Right lobe of liver (tissue), 6 donors: ENCODE data around the gene GAB4. TPM values are rescaled to one million over a fixed set of nuclear protein-coding genes. Genes with fewer than 3 reads are reported as not detected.

Experiments used
- ATAC-seq, 4 donors: fragments of 200-7000 bp; cut with Tn5 transposase; one replicate each; pipeline ENCODE4 v1.9.1; 2020; ENCODE audit warnings: mild to moderate bottlenecking in 4 of 4, moderate library complexity in 4 of 4
- DNase-seq, 3 donors: peaks; one replicate each; pipeline ENCODE4 v3.0.0-alpha.2; 2020
- H3K27ac ChIP-seq, 3 donors: fragments of 200-600 bp; one replicate each; pipeline ENCODE4 v1.8.0; 2022
- H3K27me3 ChIP-seq, 2 donors: fragments of 200-600 bp; one replicate each; pipeline ENCODE4 v1.8.0; 2022
- H3K36me3 ChIP-seq, 4 donors: fragments of 200-600 bp; sonication (generic) in 1 of 4; one replicate each; pipeline versions ENCODE4 v1.5.1 to v1.8.0; 2017 to 2022; ENCODE audit warnings: control low read depth in 1 of 4
- H3K4me1 ChIP-seq, 4 donors: fragments of 200-600 bp; sonication (generic) in 1 of 4; one replicate each; pipeline versions ENCODE4 v1.5.1 to v1.8.0; 2017 to 2022; ENCODE audit warnings: control low read depth in 1 of 4
- H3K4me3 ChIP-seq, 3 donors: fragments of 200-600 bp; one replicate each; pipeline ENCODE4 v1.8.0; 2022
- H3K9me3 ChIP-seq, 4 donors: fragments of 200-600 bp; sonication (generic) in 1 of 4; one replicate each; pipeline versions ENCODE4 v1.5.1 to v1.8.0; 2017 to 2022; ENCODE audit warnings: control low read depth in 1 of 4
- POLR2A ChIP-seq: fragments of 450-650 bp; IDR thresholded peaks from one replicate; pipeline ENCODE4 v1.6.1; 2017; ENCODE audit warnings: antibody characterized with exemption, mild to moderate bottlenecking
- WGBS: methylation state at CpG from one replicate; pipeline ENCODE4 v1.1.6; 2018; ENCODE audit warnings: low coverage, low lambda C conversion rate; ENCODE audit not compliant: insufficient coverage; ENCODE audit errors: missing lambda C conversion rate; 5-methylcytosine and 5-hydroxymethylcytosine counted together
- intact Hi-C, 2 donors: fragments of 100-400 bp; cut with DNase I; formaldehyde crosslinking; loops; one replicate each; pipeline versions ENCODE4 v1.11.2 to v1.14.1; 2022
- total RNA-seq, 6 experiments: library from RNA; depleted of rRNA in 2 of 6; stranded (reverse); fragments of >200 nt in 2 of 6; fragmentation: NEBNext Ultra II Directional in 3 of 6; extraction: Animal tissue kit (Norgen Biotek cat#: 25700) in 3 of 6; gene quantifications; one replicate each; pipeline versions ENCODE4 v1.1.0 to v1.2.4, GENCODE V29; 2016 to 2023
- TF ChIP-seq, protein P1 (sequence below), 4 donors: fragments of 200-600 bp in 3 of 4; fragments of 450-650 bp in 1 of 4; IDR thresholded peaks; one replicate each; pipeline versions ENCODE4 v1.5.1 to v1.8.0; 2016 to 2022; ENCODE audit warnings: antibody characterized with exemption in 4 of 4, mild to moderate bottlenecking in 2 of 4
- donor health status: DM: no; HTN: yes; CAD: no.
- donor health status: DM: no; HTN: no; CAD: no.
- donor health status: DM: no; HTN: no; CAD: no.
- donor health status: DM: no; HTN: yes; CAD: no.
- donor health status: DM: no; HTN: yes; CAD: no.

GAB4 gene
- total RNA-seq, 6 experiments from 2014 or later = not detected

DNA sequence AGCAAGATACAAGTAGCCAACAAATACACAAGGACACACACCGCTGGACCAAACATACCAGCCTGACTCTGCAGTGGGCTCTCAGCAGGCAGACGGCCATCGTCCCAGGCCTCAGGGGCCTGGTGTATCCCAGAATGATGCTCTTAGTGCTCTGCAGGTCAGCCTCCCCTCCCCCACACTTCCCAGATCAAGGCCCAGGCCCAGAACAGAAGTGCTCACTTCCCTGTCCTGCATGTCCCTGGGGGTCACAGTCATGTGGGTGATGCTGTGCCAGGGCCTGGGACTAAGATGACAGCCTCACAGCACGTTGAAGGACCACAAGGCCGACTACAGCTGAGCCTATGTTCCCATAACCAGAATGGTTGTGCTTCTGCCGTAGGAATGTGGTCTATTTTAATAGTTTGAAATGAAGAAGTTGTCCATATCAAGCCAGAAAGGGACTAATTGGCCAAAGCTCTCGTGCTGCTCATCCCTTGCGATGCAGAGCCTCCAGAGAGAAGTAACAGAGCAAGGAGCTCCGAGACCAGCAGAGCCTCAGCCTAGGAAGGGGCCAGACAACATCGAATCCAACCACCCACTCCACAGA, 48.6 kb downstream of the GAB4 start:
- ATAC-seq (no peak), DNase-seq (no peak)
- Histone ChIP-seq H3K27me3 (no peaks in the 10 kb centered on the region), H3K4me1 (no peaks in the 10 kb centered on the region), H3K27ac (no peak overlapping the region), H3K4me3 (no peak overlapping the region), H3K9me3 (no peaks in the 10 kb centered on the region), H3K36me3 (no peaks in the 10 kb centered on the region)
- 71% methylated on average over 6 of the region's 10 CpGs for WGBS
- intact Hi-C loops = no loop called here
- TF ChIP-seq, protein P1, sequence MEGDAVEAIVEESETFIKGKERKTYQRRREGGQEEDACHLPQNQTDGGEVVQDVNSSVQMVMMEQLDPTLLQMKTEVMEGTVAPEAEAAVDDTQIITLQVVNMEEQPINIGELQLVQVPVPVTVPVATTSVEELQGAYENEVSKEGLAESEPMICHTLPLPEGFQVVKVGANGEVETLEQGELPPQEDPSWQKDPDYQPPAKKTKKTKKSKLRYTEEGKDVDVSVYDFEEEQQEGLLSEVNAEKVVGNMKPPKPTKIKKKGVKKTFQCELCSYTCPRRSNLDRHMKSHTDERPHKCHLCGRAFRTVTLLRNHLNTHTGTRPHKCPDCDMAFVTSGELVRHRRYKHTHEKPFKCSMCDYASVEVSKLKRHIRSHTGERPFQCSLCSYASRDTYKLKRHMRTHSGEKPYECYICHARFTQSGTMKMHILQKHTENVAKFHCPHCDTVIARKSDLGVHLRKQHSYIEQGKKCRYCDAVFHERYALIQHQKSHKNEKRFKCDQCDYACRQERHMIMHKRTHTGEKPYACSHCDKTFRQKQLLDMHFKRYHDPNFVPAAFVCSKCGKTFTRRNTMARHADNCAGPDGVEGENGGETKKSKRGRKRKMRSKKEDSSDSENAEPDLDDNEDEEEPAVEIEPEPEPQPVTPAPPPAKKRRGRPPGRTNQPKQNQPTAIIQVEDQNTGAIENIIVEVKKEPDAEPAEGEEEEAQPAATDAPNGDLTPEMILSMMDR (IDR thresholded peaks at IDR 0.05) = no peak
- no peak for TF ChIP-seq POLR2A

DNA sequence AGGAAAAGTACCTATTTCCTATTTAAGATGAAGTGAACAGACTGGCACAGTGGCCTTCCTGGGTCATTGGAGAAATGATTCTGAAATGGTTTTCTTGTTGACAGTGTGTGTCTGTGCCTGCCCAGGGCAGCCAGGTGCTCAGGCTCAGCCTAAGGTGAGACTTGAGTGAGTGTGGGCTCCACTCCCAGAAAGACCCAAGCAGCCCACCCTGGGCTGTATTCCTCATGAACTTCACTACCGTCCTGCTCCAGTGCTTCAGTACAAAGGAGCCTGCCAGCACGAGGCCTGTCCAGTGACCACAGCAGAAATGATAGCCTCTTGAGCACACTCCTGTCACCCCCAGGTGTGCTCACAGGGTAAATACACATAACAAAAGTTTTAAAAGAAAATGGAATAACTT, 49.5 kb downstream of the GAB4 start:
- H3K4me1 ChIP-seq = no peaks in the 10 kb centered on the region
- H3K4me3 ChIP-seq = no peak overlapping the region
- no peak overlapping the region for H3K27ac ChIP-seq
- intact Hi-C loops = no loop called here
- no peak for DNase-seq
- no peaks in the 10 kb centered on the region for H3K36me3 ChIP-seq
- H3K9me3 ChIP-seq = no peaks in the 10 kb centered on the region
- TF ChIP-seq POLR2A = no peak
- TF ChIP-seq, protein P1 (IDR thresholded peaks at IDR 0.05) = no peak
- 40% methylated on average over 1 of the region's 2 CpGs for WGBS
- ATAC-seq = no peak
- H3K27me3 ChIP-seq = no peaks in the 10 kb centered on the region

DNA sequence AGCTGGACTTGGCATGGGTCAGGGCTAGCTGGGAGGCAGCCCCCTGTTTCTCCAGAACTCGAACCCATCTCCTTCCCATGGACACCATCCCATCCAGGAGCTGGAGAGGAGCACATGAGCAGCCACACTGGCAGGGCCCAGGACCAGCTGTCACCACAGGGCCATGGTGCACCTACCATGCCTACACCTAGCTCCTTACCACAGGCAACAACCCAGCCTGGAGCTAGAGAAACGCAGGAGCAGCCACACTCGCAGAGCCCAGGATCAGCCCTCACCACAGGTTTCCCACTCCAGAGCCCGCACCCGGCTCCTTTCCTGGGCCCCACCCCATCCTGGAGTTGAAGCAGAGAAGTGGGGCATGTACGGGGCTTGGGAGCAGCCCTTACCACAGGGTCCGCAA, 50.2 kb downstream of the GAB4 start:
- no peaks in the 10 kb centered on the region for H3K4me1 ChIP-seq
- ATAC-seq (no peak), DNase-seq (no peak)
- no peak overlapping the region for H3K27ac ChIP-seq
- H3K36me3 ChIP-seq = no peaks in the 10 kb centered on the region
- H3K9me3 ChIP-seq = no peaks in the 10 kb centered on the region
- TF ChIP-seq, protein P1 (IDR thresholded peaks at IDR 0.05) = no peak
- TF ChIP-seq POLR2A = no peak
- intact Hi-C loops = no loop called here
- H3K4me3 ChIP-seq = no peak overlapping the region
- WGBS = 85% methylated on average over 4 of the region's 7 CpGs
- H3K27me3 ChIP-seq = no peaks in the 10 kb centered on the region

DNA sequence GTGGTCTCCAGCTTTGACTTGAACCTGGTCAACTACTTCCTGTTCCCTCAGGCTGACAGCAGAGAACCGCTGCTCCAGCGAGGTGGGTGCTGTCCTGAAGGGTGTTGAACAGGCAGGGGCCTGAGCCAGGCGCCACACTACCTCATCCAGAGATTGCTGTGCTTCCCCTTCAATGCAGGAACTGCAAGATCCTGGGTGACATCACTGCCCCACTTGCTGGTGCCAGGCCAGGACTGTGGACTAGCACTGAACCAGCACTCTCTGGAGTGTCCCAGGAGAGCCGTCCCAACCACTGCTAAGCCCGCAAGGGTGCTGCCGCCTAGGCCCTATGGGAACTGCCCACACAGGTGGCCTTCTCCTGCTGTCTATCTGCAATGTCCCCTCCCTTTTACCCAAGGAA, 51.7 kb downstream of the GAB4 start:
- H3K27ac ChIP-seq = no peak overlapping the region
- H3K36me3 ChIP-seq = no peaks in the 10 kb centered on the region
- 63% methylated on average over 2 of the region's 6 CpGs for WGBS
- no peaks in the 10 kb centered on the region for H3K27me3 ChIP-seq
- DNase-seq = no peak
- H3K4me3 ChIP-seq = no peak overlapping the region
- intact Hi-C loops = no loop called here
- ATAC-seq = no peak
- no peaks in the 10 kb centered on the region for H3K9me3 ChIP-seq
- no peaks in the 10 kb centered on the region for H3K4me1 ChIP-seq
- TF ChIP-seq, protein P1 (IDR thresholded peaks at IDR 0.05) = no peak
- no peak for TF ChIP-seq POLR2A
